ENCODE results near the gene FOSB.

Gene FOSB

DNA sequence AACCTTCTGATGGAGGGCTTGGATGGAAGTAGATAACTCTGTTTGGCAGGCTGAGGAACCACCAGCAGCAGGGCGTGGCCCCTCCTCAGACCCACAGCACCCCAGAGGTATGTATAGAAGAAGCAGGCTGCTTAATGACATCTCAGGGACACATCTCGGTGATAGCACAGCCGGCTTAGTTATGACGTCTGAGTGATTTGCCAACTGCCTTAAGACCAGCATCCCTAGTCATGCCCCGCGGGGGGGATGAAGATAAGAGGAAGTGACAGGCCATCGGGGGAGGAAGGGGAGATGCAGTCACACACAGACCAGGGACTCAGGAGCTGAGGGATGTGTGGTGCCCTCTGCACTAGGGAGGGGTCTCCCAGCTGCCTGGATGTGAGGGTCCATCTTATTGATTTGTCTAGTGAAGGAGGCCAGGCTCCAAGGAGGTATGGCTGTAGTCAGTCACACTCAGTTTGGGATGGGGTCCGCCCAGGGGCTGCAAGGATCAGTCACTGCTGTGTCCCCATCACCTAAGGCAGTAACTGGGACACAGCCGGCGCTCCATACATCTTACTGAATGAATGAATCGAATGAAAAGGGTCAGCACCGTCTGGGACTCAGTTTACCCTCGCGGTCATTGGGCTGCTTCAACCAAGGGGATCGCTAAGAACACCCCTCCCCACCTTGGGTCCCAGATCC, 24.9 kb upstream of the FOSB start:
- no peak for DNase-seq (ENCODE audit: low read depth in 3 of 3)

DNA sequence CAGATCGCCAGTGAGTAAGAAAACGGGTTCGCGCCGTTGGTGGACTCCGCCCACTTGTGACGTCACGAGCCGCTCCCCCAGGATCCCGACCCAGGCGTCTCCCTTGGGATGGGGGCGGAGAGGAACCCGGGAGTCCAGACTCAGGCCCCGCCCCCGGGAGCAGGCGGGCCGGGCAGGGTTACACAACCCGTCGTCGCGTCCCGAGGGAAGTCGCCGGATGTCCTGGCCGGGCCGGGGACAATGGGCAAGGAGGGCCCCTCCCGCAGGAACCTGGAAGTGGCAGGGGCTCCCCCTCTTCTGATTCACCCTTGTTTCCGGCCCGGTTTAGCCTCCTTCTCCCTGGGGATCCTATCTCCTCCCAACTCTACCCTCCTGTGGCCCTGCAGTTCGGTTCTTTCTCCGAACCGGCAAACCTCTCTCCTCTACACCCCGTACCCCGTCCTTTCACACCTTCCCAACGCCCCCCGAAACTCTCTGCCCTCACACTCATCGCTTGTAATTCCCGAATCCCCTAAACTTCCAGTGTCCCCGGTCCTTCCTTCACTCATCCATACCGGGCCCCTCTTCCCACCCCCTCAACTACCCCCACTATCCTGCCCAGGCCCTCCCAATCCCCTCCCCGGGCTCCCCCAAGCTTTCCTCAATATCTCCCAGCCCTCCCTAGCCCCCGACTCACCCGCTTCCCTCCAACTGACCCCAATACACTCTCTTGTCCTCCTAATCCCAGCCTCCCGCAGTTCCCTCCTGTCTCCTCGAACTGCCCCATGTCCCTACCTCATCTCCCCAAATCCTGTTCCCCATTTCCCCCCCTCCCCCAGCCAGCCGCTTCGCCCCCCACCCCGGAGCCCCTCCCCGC, 24.1 kb upstream of the FOSB start:
- peak in 1 of 3 experiments; percentile 28 for DNase-seq (ENCODE audit: low read depth in 3 of 3)

- peak in 2 of 3 experiments; percentile 56 to 60 for DNase-seq (ENCODE audit: low read depth in 3 of 3)
Observed at GRCh38 chr19:45444318-45445041, 23.3 kb upstream of the FOSB start.

DNA sequence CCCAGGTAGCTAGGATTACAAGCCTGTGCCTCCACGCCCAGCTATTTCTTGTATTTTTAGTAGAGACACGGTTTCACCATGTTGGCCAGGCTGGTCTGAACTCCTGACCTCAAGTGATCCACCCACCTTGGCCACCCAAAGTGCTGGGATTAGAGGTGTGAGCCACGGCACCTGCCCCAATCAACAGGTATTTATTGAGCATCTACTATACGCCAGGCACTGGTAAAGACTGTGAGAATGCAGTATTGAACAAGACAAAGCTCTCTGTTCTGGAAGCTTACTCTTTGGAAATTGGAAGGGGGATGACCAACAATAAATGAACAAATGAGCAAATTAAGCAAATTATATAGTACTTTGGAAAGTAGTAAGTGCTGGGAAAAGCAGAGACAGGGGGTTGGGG, 22.7 kb upstream of the FOSB start:
- DNase-seq (ENCODE audit: low read depth in 3 of 3), result no peak

GRCh38 chr19:45446295-45446694, 21.5 kb upstream of the FOSB start:
- no peak for DNase-seq (ENCODE audit: low read depth in 3 of 3)

- DNase-seq (ENCODE audit: low read depth in 3 of 3), result no peak
Observed at GRCh38 chr19:45446944-45447343, 20.9 kb upstream of the FOSB start.

- DNase-seq (ENCODE audit: low read depth in 3 of 3), result no peak
Observed at GRCh38 chr19:45448425-45448756, 19.4 kb upstream of the FOSB start.

- DNase-seq (ENCODE audit: low read depth in 3 of 3), result no peak
Observed at GRCh38 chr19:45448887-45449299, 18.9 kb upstream of the FOSB start.

GRCh38 chr19:45450012-45450333, 17.8 kb upstream of the FOSB start:
- DNase-seq (ENCODE audit: low read depth in 3 of 3), result no peak

- DNase-seq (ENCODE audit: low read depth in 3 of 3), result no peak
Observed at GRCh38 chr19:45451131-45451849, 16.5 kb upstream of the FOSB start.

- DNase-seq (ENCODE audit: low read depth in 3 of 3), result no peak
Observed at GRCh38 chr19:45451850-45452387, 15.9 kb upstream of the FOSB start.

DNA sequence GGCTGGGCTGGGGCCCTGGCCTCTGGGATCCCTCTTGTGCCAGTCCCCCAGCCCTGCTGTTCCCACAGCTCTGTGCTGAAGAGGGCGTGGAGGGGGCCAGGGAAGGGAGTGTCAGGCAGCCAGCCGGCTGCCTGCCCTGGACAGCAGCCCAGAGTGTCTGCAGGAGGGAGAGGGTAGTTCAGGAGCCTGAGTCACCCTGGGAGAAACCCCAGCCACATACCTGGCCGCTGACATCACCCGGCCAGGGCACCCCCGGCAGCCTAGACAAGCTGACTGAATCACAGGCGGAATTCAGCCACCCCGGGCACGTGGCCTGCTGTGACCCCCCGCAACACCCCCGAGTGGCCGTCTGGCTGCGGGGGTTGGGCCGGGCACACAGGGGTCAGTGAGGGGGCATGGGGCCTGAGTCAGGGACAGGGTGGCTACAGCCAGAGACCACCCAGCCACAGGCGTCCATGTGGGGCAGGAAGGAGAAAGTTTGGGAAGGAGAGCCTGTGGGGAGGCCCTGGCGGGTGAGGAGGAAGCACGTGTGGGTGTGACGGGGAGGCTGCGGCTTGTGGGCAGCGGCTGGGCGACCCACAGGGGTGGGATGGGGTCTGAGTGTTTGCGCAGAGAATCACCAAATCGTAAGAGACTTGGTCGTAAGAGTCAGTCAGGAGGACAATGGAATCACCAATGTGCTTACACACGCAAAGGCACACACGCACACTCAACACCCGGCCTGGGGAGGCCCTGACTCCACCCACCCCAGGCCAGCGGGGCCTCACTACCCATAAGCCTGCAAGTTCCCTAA, 11.9 kb upstream of the FOSB start:
- DNase-seq (ENCODE audit: low read depth in 3 of 3), result no peak

- DNase-seq (ENCODE audit: low read depth in 3 of 3), result no peak
Observed at GRCh38 chr19:45456500-45456815, 11.3 kb upstream of the FOSB start.

DNA sequence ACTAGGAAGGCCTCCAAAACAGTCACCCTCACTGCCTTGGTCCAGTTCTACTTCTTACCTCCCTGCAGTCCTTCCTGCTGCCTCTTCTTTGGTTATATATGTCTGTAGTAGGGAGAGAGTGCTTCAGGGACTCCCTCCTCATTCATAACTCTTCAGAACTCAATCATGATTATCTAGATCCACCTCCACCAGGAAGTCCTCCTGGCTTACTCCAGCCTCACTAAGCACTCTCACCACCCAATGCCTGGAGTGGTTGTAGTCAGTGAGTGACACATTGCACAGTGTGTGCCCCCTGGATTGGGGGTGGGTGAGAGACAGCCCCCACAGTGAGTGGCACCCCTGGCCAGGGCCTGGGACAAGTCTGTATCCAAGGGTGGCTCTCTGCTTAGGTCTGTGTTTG, 10.0 kb upstream of the FOSB start:
- DNase-seq (ENCODE audit: low read depth in 3 of 3), result no peak

- no peak for DNase-seq (ENCODE audit: low read depth in 3 of 3)
Observed at GRCh38 chr19:45460807-45461347, 6.9 kb upstream of the FOSB start.

- DNase-seq (ENCODE audit: low read depth in 3 of 3), result no peak
Observed at GRCh38 chr19:45462174-45462573, 5.6 kb upstream of the FOSB start.

- DNase-seq (ENCODE audit: low read depth in 3 of 3), result no peak
Observed at GRCh38 chr19:45463241-45463640, 4.6 kb upstream of the FOSB start.

DNA sequence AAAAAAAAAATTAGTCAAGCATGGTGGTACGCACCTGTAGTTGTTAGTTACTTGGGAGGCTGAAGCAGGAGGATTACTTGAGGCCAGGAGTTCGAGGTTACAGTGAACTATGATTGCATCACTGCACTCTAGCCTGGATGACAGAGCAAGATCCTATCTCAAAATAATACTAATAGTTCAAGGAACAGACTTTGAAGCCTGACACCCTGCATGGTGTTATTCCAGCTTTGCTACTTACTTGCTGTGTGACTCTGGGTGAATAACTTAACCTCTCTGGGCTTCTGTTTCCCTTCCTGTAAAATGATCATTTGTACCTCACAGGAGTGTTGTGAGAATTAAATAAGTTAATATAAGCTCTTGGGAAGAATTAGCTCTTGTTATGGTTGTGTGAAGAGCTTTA, 3.5 kb upstream of the FOSB start:
- DNase-seq (ENCODE audit: low read depth in 3 of 3), result no peak

DNA sequence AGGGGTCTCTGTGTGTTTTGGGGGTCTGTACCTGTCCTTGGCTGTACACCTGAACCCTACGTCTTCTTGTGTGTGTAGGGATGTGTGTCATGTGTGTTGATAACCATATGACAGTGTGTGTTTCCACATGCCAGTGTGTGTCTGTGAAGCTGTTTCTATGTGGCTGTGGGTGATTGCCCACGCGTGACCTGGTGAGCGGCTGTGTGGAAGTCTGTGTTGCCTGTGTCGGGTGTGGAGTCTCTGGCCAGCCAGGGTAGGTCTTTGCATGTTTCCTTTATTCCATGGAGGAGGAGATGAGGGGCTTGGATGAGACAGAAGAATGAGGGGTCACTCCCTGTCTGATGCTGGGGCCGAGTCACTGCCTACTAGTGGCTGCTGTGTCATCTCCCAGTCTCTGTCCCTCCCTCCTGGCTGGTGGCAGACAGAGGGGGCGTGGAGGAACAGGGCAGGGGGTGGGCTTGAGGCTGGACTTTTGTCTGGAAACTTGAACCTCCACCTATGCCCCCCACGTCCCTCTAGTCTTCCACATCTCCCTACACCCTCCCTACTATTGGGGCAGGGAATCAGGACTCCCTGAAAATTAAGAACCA, 2.8 kb upstream of the FOSB start:
- no peak for DNase-seq (ENCODE audit: low read depth in 3 of 3)

DNA sequence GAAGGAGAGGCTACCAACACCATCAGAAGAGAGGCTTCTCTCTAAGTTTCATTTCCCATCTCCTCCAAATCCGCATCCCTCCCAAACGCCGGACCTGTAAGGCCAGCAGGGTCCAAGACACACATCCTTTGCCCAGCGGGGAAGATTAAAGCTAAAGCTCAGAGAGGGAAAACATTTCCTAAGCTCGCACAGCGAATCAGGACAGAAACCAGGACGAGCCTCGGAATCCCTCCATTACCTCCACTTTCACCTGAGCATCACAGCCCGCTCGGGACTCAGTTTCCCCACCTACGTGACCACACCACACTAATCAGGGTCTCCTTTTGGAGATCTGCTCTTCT, 711 bp upstream of the FOSB start:
- DNase-seq (ENCODE audit: low read depth in 3 of 3), result no peak

GRCh38 chr19:45468159-45468651, 409 bp downstream of the FOSB start:
- DNase-seq (ENCODE audit: low read depth in 3 of 3), result peak in 1 of 3 experiments; percentile 17

Data from stimulated activated CD4-positive, alpha-beta T cell treated with anti-CD3 and anti-CD28 coated beads, TNF-alpha, amount 100 ng/mL, for 4 hours (primary cell).